Vagina (tissue), 2 donors: ENCODE measurements around the gene COL4A5. TPM values are rescaled to one million over a fixed set of nuclear protein-coding genes. Genes with fewer than 3 reads are reported as not detected.

ENCODE experiments used
- DNase-seq, 2 donors: peaks; one replicate each; pipeline ENCODE4 v3.0.0-alpha.2; 2017; ENCODE audit errors: extremely low spot score in 2 of 2
- H3K27ac ChIP-seq: fragments of 200-600 bp; sonication (generic); one replicate; pipeline ENCODE4 v1.5.1; 2019
- H3K27me3 ChIP-seq: fragments of 200-600 bp; sonication (generic); one replicate; pipeline ENCODE4 v1.5.1; 2019
- H3K36me3 ChIP-seq, 2 donors: fragments of 200-600 bp; sonication (generic); one replicate each; pipeline ENCODE4 v1.5.1; 2017 to 2019
- H3K4me1 ChIP-seq: fragments of 200-600 bp; sonication (generic); one replicate; pipeline ENCODE4 v1.5.1; 2019
- H3K4me3 ChIP-seq, 2 donors: fragments of 200-600 bp; sonication (generic); 1 replicate in 1 of 2; 2 replicates in 1 of 2; pipeline ENCODE4 v1.5.1; 2016 to 2019
- H3K9me3 ChIP-seq: fragments of 200-600 bp; sonication (generic); one replicate; pipeline ENCODE4 v1.5.1; 2019
- POLR2A ChIP-seq, 2 donors: fragments of 450-650 bp; IDR thresholded peaks; one replicate each; pipeline ENCODE4 v1.6.1; 2017; ENCODE audit warnings: antibody characterized with exemption in 2 of 2, mild to moderate bottlenecking in 2 of 2, moderate library complexity in 2 of 2
- POLR2AphosphoS5 ChIP-seq, 2 donors: sonication (generic); formaldehyde crosslinking; IDR thresholded peaks; one replicate each; pipeline ENCODE4 v1.9.0; 2017; ENCODE audit warnings: antibody characterized with exemption in 2 of 2, mild to moderate bottlenecking in 2 of 2, low read depth in 1 of 2; ENCODE audit not compliant: insufficient read depth in 1 of 2
- intact Hi-C: fragments of 100-400 bp; cut with DNase I; formaldehyde crosslinking; loops from one replicate; pipeline ENCODE4 v1.15.1; 2023
- small RNA-seq: library from RNA; depleted of rRNA; stranded (forward); fragments of <200 nt; gene quantifications from one replicate; pipeline ENCODE3, GENCODE V24; 2016
- total RNA-seq: library from RNA; depleted of rRNA; stranded (reverse); fragments of >200 nt; gene quantifications from one replicate; pipeline ENCODE4 v1.2.3, GENCODE V29; 2016
- TF ChIP-seq, protein P1 (sequence below), 3 experiments: fragments of 450-650 bp in 2 of 3; fragments of 200-600 bp in 1 of 3; sonication (generic) in 1 of 3; IDR thresholded peaks; one replicate each; pipeline ENCODE4 v1.5.1; 2017 to 2019; ENCODE audit warnings: antibody characterized with exemption in 3 of 3, mild to moderate bottlenecking in 2 of 3, moderate library complexity in 2 of 3

COL4A5 gene
- total RNA-seq, 1 donor from 2014 or later = 36.3 TPM

- peak overlapping the region; percentile 42 to 53 for H3K4me3 ChIP-seq
- no peaks in the 10 kb centered on the region for H3K4me1 ChIP-seq
- H3K27me3 ChIP-seq = peaks cover 6% of the 10 kb centered on the region
- TF ChIP-seq POLR2AphosphoS5 (IDR thresholded peaks at IDR 0.05; ENCODE audit: insufficient read depth in 1 of 2, low read depth in 1 of 2) = no peak
- peak overlapping the region; percentile 21 for H3K27ac ChIP-seq
- no peak for DNase-seq
- intact Hi-C loops = no loop called here
- no peaks in the 10 kb centered on the region for H3K36me3 ChIP-seq
- H3K9me3 ChIP-seq = no peaks in the 10 kb centered on the region
Measured at GRCh38 chrX:108735679-108736508, 296.3 kb downstream of the COL4A5 start.

GRCh38 chrX:108736509-108737479 is 297.2 kb downstream of the COL4A5 start, which contains the start of gene IRS4:
Gene IRS4, minus strand, starts transcription at chrX:108736563.
- intact Hi-C loops = no loop called here
- Histone ChIP-seq H3K4me3 (peak within 1 kb of the TSS; percentile 42 to 53), H3K4me1 (no peaks in the 10 kb centered on the region), H3K9me3 (no peaks in the 10 kb centered on the region), H3K36me3 (no peaks in the 10 kb centered on the region), H3K27me3 (peaks cover 6% of the 10 kb centered on the region), H3K27ac (peak within 1 kb of the TSS; percentile 21)
- TF ChIP-seq POLR2A (IDR thresholded peaks at IDR 0.05) (no peak), POLR2AphosphoS5 (IDR thresholded peaks at IDR 0.05; ENCODE audit: insufficient read depth in 1 of 2, low read depth in 1 of 2) (peak in 1 of 2 donors; percentile 28)
- no peak for DNase-seq

DNA sequence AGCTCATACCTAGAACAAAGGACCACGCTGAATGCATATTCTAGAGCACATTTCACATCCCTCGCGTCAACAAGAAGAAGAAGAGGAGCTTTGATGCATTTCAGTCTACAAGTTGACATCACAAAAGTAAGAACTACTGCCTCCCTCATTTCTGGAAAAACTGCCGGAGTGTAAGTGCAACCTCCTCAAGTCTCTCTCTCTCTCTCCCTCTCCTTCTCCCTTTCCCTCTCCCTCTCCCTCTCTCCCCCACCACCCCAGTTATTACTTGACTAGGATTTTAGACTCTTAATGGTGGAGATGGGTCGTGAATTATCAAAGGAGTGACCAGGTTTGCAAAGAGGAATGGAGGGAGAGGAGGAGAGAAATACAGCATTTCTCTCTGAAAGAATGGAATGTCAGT is 298.1 kb downstream of the COL4A5 start:
- Histone ChIP-seq H3K4me3 (no peak overlapping the region), H3K9me3 (no peaks in the 10 kb centered on the region), H3K36me3 (no peaks in the 10 kb centered on the region), H3K27me3 (peaks cover 2% of the 10 kb centered on the region), H3K27ac (no peak overlapping the region), H3K4me1 (no peaks in the 10 kb centered on the region)
- intact Hi-C loops = no loop called here
- TF ChIP-seq, protein P1, sequence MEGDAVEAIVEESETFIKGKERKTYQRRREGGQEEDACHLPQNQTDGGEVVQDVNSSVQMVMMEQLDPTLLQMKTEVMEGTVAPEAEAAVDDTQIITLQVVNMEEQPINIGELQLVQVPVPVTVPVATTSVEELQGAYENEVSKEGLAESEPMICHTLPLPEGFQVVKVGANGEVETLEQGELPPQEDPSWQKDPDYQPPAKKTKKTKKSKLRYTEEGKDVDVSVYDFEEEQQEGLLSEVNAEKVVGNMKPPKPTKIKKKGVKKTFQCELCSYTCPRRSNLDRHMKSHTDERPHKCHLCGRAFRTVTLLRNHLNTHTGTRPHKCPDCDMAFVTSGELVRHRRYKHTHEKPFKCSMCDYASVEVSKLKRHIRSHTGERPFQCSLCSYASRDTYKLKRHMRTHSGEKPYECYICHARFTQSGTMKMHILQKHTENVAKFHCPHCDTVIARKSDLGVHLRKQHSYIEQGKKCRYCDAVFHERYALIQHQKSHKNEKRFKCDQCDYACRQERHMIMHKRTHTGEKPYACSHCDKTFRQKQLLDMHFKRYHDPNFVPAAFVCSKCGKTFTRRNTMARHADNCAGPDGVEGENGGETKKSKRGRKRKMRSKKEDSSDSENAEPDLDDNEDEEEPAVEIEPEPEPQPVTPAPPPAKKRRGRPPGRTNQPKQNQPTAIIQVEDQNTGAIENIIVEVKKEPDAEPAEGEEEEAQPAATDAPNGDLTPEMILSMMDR (IDR thresholded peaks at IDR 0.05) = no peak
- TF ChIP-seq POLR2AphosphoS5 (IDR thresholded peaks at IDR 0.05; ENCODE audit: insufficient read depth in 1 of 2, low read depth in 1 of 2) (no peak), POLR2A (IDR thresholded peaks at IDR 0.05) (no peak)
- DNase-seq = no peak

DNA sequence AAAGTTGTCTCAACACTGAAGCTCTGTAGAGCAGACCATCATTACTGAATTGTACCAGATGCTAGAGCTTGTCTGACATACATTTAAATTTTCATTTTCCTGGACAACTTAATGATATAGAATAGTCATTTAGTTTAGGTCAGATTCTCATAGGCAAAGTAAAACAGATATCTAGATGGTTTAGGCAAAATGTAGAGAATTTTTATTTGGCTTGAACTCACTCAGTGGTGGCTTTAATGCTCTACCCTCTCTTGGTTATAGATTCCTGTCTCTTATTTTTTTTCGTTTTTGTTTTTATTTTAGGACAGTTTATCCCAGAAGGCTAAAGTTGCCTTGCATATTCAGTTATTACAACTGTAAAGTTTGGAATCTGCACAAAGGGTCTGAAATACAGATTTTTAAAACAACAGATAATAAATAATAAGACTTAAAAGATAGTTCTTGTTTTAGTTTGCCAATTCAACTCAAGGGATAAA is 300.7 kb downstream of the COL4A5 start:
- DNase-seq = no peak
- intact Hi-C loops = no loop called here
- TF ChIP-seq POLR2AphosphoS5 (IDR thresholded peaks at IDR 0.05; ENCODE audit: insufficient read depth in 1 of 2, low read depth in 1 of 2) (no peak), POLR2A (IDR thresholded peaks at IDR 0.05) (no peak)
- TF ChIP-seq, protein P1 (IDR thresholded peaks at IDR 0.05) = no peak
- no peaks in the 10 kb centered on the region for H3K36me3 ChIP-seq
- H3K9me3 ChIP-seq = no peaks in the 10 kb centered on the region
- H3K27me3 ChIP-seq = no peaks in the 10 kb centered on the region
- no peak overlapping the region for H3K27ac ChIP-seq
- H3K4me1 ChIP-seq = no peaks in the 10 kb centered on the region
- no peak overlapping the region for H3K4me3 ChIP-seq

Small RNA genes lying within 50 kb of the gene (small RNA-seq; reads per million reads assigned to genes)
- gene RF00019 = not detected

Other genes with a start within 250 kb of the COL4A5 start
- gene COL4A6, start 1.4 kb upstream of the COL4A5 start, total RNA-seq = 10.3 TPM